CD4-positive, alpha-beta T cell treated with Interleukin-15 for 4 hours (primary cell): Measurements from ENCODE around the gene POLR2C.
A peak's percentile ranks its signal among the peaks of the same experiment; 100 is the strongest.
"Not testable (repeated sequence)": the region's sequence is repeated elsewhere in the genome, so short reads cannot be mapped to it uniquely, and the experiment has no call there.

Experiments used
- DNase-seq: peaks from one replicate; pipeline ENCODE4 v3.0.0-alpha.2; 2020; ENCODE audit warnings: low spot score

Gene POLR2C

GRCh38 chr16:57462209-57462977 lies at the start of gene POLR2C:
Gene POLR2C (plus strand): TSS chr16:57462679. CDS start chr16:57462725, 46 bp downstream.
- peak; percentile 94 for DNase-seq

- no peak for DNase-seq
Measured at GRCh38 chr16:57413301-57413730, 49.2 kb upstream of the POLR2C start.

GRCh38 chr16:57413733-57414132 lies 48.7 kb upstream of the POLR2C start:
- no peak for DNase-seq

GRCh38 chr16:57416084-57416483 lies 46.4 kb upstream of the POLR2C start:
- DNase-seq = no peak

GRCh38 chr16:57419506-57419905 lies 43.0 kb upstream of the POLR2C start:
- DNase-seq = no peak

- DNase-seq = no peak
Measured at GRCh38 chr16:57422026-57422944, 40.2 kb upstream of the POLR2C start.

- no peak for DNase-seq
Measured at GRCh38 chr16:57423152-57423551, 39.3 kb upstream of the POLR2C start.

GRCh38 chr16:57424583-57424982 lies 37.9 kb upstream of the POLR2C start:
- DNase-seq = no peak

- no peak for DNase-seq
Measured at GRCh38 chr16:57426356-57426755, 36.1 kb upstream of the POLR2C start.

- DNase-seq = no peak
Measured at GRCh38 chr16:57427307-57427706, 35.2 kb upstream of the POLR2C start.

GRCh38 chr16:57427824-57428223 lies 34.7 kb upstream of the POLR2C start:
- DNase-seq = no peak

- DNase-seq = no peak
Measured at GRCh38 chr16:57430955-57431354, 31.5 kb upstream of the POLR2C start.

- DNase-seq = no peak
Measured at GRCh38 chr16:57432505-57432904, 30.0 kb upstream of the POLR2C start.

GRCh38 chr16:57432989-57433388 lies 29.5 kb upstream of the POLR2C start:
- no peak for DNase-seq

GRCh38 chr16:57434003-57434402 lies 28.5 kb upstream of the POLR2C start:
- DNase-seq = no peak

- no peak for DNase-seq
Measured at GRCh38 chr16:57435838-57436237, 26.6 kb upstream of the POLR2C start.

GRCh38 chr16:57439947-57440346 lies 22.5 kb upstream of the POLR2C start:
- DNase-seq = not testable (repeated sequence)

GRCh38 chr16:57440551-57440950 lies 21.9 kb upstream of the POLR2C start:
- not testable (repeated sequence) for DNase-seq

- no peak for DNase-seq
Measured at GRCh38 chr16:57444711-57445110, 17.8 kb upstream of the POLR2C start.

GRCh38 chr16:57445510-57445909 lies 17.0 kb upstream of the POLR2C start:
- DNase-seq = no peak

GRCh38 chr16:57446531-57447185 lies 15.8 kb upstream of the POLR2C start:
- DNase-seq = no peak

GRCh38 chr16:57447186-57447962 lies 15.1 kb upstream of the POLR2C start, which contains the start of the genes CIAPIN1 and COQ9:
Gene CIAPIN1 (minus strand): TSS chr16:57447385. CDS start chr16:57440928, 6,457 bp downstream.
Gene COQ9 (plus strand): TSS chr16:57447479. CDS start chr16:57447506, 27 bp downstream.
- DNase-seq = peak; percentile 93
